MCF 10A (cell line): Measurements from ENCODE around the gene SNX3. TPM values are rescaled to one million over a fixed set of nuclear protein-coding genes. Genes with fewer than 3 reads are reported as not detected.
A peak's percentile ranks its signal among the peaks of the same experiment; 100 is the strongest.
"Not testable (repeated sequence)": the region's sequence is repeated elsewhere in the genome, so short reads cannot be mapped to it uniquely, and the experiment has no call there.

Source experiments
- BruUV-seq: library from RNA; stranded (reverse); fragments of 400-500 nt; replicated peaks from 2 replicates; lab custom pipeline; 2021; lab: Mats Ljungman, UMichigan
- CTCF ChIA-PET: fragments of 300-600 bp; sonication (Branson Sonifier 250); formaldehyde crosslinking; extraction: SDS; loops from one replicate; lab custom pipeline; 2021; ENCODE audit warnings: antibody characterized with exemption, inconsistent platforms; lab: Yijun Ruan, JAX
- POLR2A ChIA-PET: fragments of 300-600, 350-650 bp; sonication (Branson Sonifier 250); formaldehyde crosslinking; extraction: SDS; loops from one replicate; lab custom pipeline; 2020; ENCODE audit warnings: antibody characterized with exemption, inconsistent platforms; lab: Yijun Ruan, JAX
- DNase-seq: peaks from one replicate; pipeline ENCODE4 v3.0.0-alpha.2; 2018; ENCODE audit not compliant: unreplicated experiment
- H3K27ac Mint-ChIP-seq: one replicate; pipeline ENCODE4 v1.8.0; 2022; ENCODE audit warnings: mild to moderate bottlenecking, low read depth, mixed read lengths; ENCODE audit not compliant: unreplicated experiment
- H3K27me3 Mint-ChIP-seq: one replicate; pipeline ENCODE4 v1.8.0; 2022; ENCODE audit warnings: mixed read lengths; ENCODE audit not compliant: insufficient read depth, unreplicated experiment
- H3K36me3 Mint-ChIP-seq: one replicate; pipeline ENCODE4 v1.8.0; 2022; ENCODE audit warnings: mild to moderate bottlenecking, moderate library complexity, mixed read lengths; ENCODE audit not compliant: insufficient read depth, unreplicated experiment
- H3K4me1 Mint-ChIP-seq: one replicate; pipeline ENCODE4 v1.8.0; 2022; ENCODE audit warnings: mixed read lengths; ENCODE audit not compliant: insufficient read depth, unreplicated experiment
- H3K4me3 Mint-ChIP-seq: one replicate; pipeline ENCODE4 v1.8.0; 2022; ENCODE audit warnings: mild to moderate bottlenecking, moderate library complexity, mixed read lengths; ENCODE audit not compliant: unreplicated experiment
- H3K9me3 Mint-ChIP-seq: one replicate; pipeline ENCODE4 v1.8.0; 2022; ENCODE audit warnings: mixed read lengths; ENCODE audit not compliant: unreplicated experiment
- CTCF ChIP-seq: fragments of 200-600 bp; IDR thresholded peaks from one replicate; pipeline ENCODE4 v1.8.0; 2022; ENCODE audit warnings: antibody characterized with exemption, mild to moderate bottlenecking; ENCODE audit not compliant: unreplicated experiment
- intact Hi-C: fragments of 100-400 bp; cut with micrococcal nuclease; formaldehyde crosslinking; loops from 2 replicates; pipeline ENCODE4 v1.14.1; 2022
- total RNA-seq: library from RNA; stranded (reverse); gene quantifications from 2 replicates; pipeline ENCODE4 v1.2.3, GENCODE V29; 2022

Gene SNX3
- total RNA-seq, 1 experiment from 2014 or later, result 114 TPM

GRCh38 chr6:108250240-108250866 is 10.5 kb downstream of the SNX3 start:
- BruUV-seq, result no TSS peak
- DNase-seq, result peak; percentile 33
- H3K4me1 Mint-ChIP-seq, result peaks cover 16% of the 10 kb centered on the region
- no peak for TF ChIP-seq CTCF
- H3K27ac Mint-ChIP-seq, result no peak overlapping the region
- no peak overlapping the region for H3K4me3 Mint-ChIP-seq
- intact Hi-C loops, result no loop called here
- H3K36me3 Mint-ChIP-seq, result peaks cover 6% of the 10 kb centered on the region
- no peaks in the 10 kb centered on the region for H3K9me3 Mint-ChIP-seq
- no peaks in the 10 kb centered on the region for H3K27me3 Mint-ChIP-seq
- POLR2A ChIA-PET, result interaction anchor here (0.7 kb wide), 1 partner anchor 270 kb away, joined by 3 read pairs; no protein-coding TSS in a partner anchor
- CTCF ChIA-PET, result interaction anchor here (1.3 kb wide), 1 partner anchor 29 kb away, joined by 4 read pairs; no protein-coding TSS in a partner anchor

- TF ChIP-seq CTCF, result no peak
- intact Hi-C loops, result no loop called here
- H3K9me3 Mint-ChIP-seq, result no peaks in the 10 kb centered on the region
- no peak overlapping the region for H3K4me3 Mint-ChIP-seq
- H3K27me3 Mint-ChIP-seq, result no peaks in the 10 kb centered on the region
- peaks cover 10% of the 10 kb centered on the region for H3K4me1 Mint-ChIP-seq
- H3K27ac Mint-ChIP-seq, result no peak overlapping the region
- H3K36me3 Mint-ChIP-seq, result peaks cover 6% of the 10 kb centered on the region
- ChIA-PET POLR2A (interaction anchor here (1.0 kb wide), 1 partner anchor 11 kb away, joined by 4 read pairs; no protein-coding TSS in a partner anchor), CTCF (interaction anchor here (1.0 kb wide), 1 partner anchor 36 kb away, joined by 4 read pairs; no protein-coding TSS in a partner anchor)
- DNase-seq, result no peak
- no TSS peak for BruUV-seq
These were observed 12.8 kb downstream of the SNX3 start for GRCh38 chr6:108247965-108248536.

- H3K27ac Mint-ChIP-seq, H3K9me3 Mint-ChIP-seq, H3K4me1 Mint-ChIP-seq, intact Hi-C loops, H3K4me3 Mint-ChIP-seq, H3K27me3 Mint-ChIP-seq, CTCF ChIA-PET, H3K36me3 Mint-ChIP-seq, BruUV-seq, DNase-seq: not testable (repeated sequence)
- POLR2A ChIA-PET, result interaction anchor here (1.6 kb wide), 1 partner anchor 15 kb away, joined by 4 read pairs; no protein-coding TSS in a partner anchor
These were observed 15.7 kb downstream of the SNX3 start for GRCh38 chr6:108245095-108245494.

- Mint-ChIP-seq H3K4me3 (no peak overlapping the region), H3K27ac (no peak overlapping the region)
These were observed 17.0 kb downstream of the SNX3 start for GRCh38 chr6:108243836-108244235.

More at GRCh38 chr6:108243836-108244235, 17.0 kb downstream of the SNX3 start:
- DNase-seq, result no peak
- no peak for TF ChIP-seq CTCF
- intact Hi-C loops, result no loop called here
- Mint-ChIP-seq H3K36me3 (no peaks in the 10 kb centered on the region), H3K4me1 (no peaks in the 10 kb centered on the region), H3K27me3 (no peaks in the 10 kb centered on the region), H3K9me3 (peaks cover 8% of the 10 kb centered on the region)
- ChIA-PET POLR2A (no interaction called here), CTCF (interaction anchor here (0.6 kb wide), 1 partner anchor 241 kb away, joined by 3 read pairs; no protein-coding TSS in a partner anchor)
- BruUV-seq, result no TSS peak
